Activated CD4-positive, alpha-beta T cell treated with anti-CD3 and anti-CD28 coated beads for 36 hours (primary cell): ENCODE measurements around the gene ELMO1. TPM values are rescaled to one million over a fixed set of nuclear protein-coding genes. Genes with fewer than 3 reads are reported as not detected.

Source experiments
- ATAC-seq: fragments of 200-7000 bp; cut with Tn5 transposase; one replicate; pipeline ENCODE4 v1.10.0; 2021; ENCODE audit warnings: mild to moderate bottlenecking, moderate library complexity
- CTCF ChIA-PET: fragments of 350-600 bp; sonication (Branson Sonifier 250); formaldehyde crosslinking; loops from one replicate; lab custom pipeline; 2021; ENCODE audit warnings: antibody characterized with exemption; lab: Charles Lee
- POLR2A ChIA-PET: fragments of 350-600 bp; sonication (Branson Sonifier 250); formaldehyde crosslinking; loops from one replicate; lab custom pipeline; 2021; ENCODE audit warnings: antibody characterized with exemption, inconsistent platforms; lab: Charles Lee
- DNase-seq: peaks from one replicate; pipeline ENCODE4 v3.0.0-alpha.2; 2020
- H3K27ac Mint-ChIP-seq: one replicate; pipeline ENCODE4 v1.8.0; 2021; ENCODE audit warnings: mixed read lengths
- H3K27me3 Mint-ChIP-seq: one replicate; pipeline ENCODE4 v1.8.0; 2021; ENCODE audit warnings: mixed read lengths
- H3K36me3 Mint-ChIP-seq: one replicate; pipeline ENCODE4 v1.8.0; 2021; ENCODE audit warnings: low read depth, mixed read lengths
- H3K4me1 Mint-ChIP-seq: one replicate; pipeline ENCODE4 v1.8.0; 2021; ENCODE audit warnings: mixed read lengths
- H3K4me3 Mint-ChIP-seq: one replicate; pipeline ENCODE4 v1.8.0; 2021; ENCODE audit warnings: mild to moderate bottlenecking, moderate library complexity, mixed read lengths
- H3K9me3 Mint-ChIP-seq: one replicate; pipeline ENCODE4 v1.8.0; 2021; ENCODE audit warnings: low read depth, mixed read lengths
- intact Hi-C, 2 experiments: fragments of 100-400 bp; cut with DNase I in 1 of 2; cut with micrococcal nuclease in 1 of 2; formaldehyde crosslinking; loops; one replicate each; pipeline versions ENCODE4 v1.14.2 to v1.15.1; 2022 to 2024; cut with DNase I, micrococcal nuclease
- total RNA-seq, 2 experiments: library from RNA; stranded (reverse); gene quantifications; one replicate each; pipeline ENCODE4 v1.2.3, GENCODE V29; 2021

Gene ELMO1
- total RNA-seq, 2 experiments from 2014 or later: 96.2 to 173 TPM

DNA sequence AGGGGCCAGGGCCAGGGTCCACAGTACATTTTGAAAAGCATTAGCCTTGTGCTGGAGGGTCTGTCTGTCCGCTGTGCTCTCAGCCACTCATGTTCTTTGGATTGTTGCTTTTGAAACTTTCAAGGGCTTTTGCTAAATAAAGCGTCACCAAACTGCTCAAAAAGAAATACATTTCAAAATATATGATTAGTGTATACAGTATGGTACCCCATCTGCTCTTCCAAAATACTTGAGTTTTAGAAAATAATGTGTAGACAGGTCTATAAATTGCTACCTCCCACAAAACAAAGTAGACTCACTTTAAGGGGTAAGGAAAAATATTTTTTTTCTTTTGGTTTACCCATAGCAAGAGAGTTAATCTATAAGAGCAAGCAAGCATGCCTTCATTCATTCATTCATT is 530.1 kb downstream of the ELMO1 start:
- peaks cover 8% of the 10 kb centered on the region for H3K9me3 Mint-ChIP-seq
- no peaks in the 10 kb centered on the region for H3K4me1 Mint-ChIP-seq
- DNase-seq: no peak
- H3K27me3 Mint-ChIP-seq: no peaks in the 10 kb centered on the region
- no peak overlapping the region for H3K4me3 Mint-ChIP-seq
- intact Hi-C loops: no loop called here
- POLR2A ChIA-PET: no interaction called here
- CTCF ChIA-PET: no interaction called here
- H3K36me3 Mint-ChIP-seq: peaks cover 31% of the 10 kb centered on the region
- no peak overlapping the region for H3K27ac Mint-ChIP-seq
- no peak for ATAC-seq

DNA sequence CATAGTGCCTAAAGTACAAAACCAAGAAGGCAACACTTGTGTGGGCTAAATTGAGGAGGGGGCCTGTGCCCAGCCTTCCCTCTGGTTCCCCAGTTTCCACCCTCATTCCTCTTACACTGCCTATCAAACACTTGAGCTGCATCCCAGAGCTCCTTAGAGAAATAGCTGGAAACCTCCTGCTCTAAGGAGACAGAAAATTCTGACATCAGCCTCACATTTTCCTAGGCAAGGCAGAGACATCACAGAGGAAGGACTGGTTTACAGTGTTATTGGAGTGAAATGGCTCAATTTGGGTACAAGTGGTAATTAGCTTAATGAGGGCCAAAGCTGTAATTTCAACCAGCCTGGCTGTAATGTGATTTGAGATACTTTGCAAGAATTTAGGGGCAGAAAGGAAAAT is 532.0 kb downstream of the ELMO1 start:
- DNase-seq (no peak), ATAC-seq (no peak)
- POLR2A ChIA-PET: no interaction called here
- Mint-ChIP-seq H3K4me3 (no peak overlapping the region), H3K36me3 (peaks cover 27% of the 10 kb centered on the region), H3K4me1 (no peaks in the 10 kb centered on the region), H3K27ac (no peak overlapping the region), H3K9me3 (peaks cover 4% of the 10 kb centered on the region), H3K27me3 (no peaks in the 10 kb centered on the region)
- CTCF ChIA-PET: no interaction called here
- intact Hi-C loops: no loop called here

GRCh38 chr7:36916116-36916515 is 532.5 kb downstream of the ELMO1 start:
- Mint-ChIP-seq H3K4me3 (no peak overlapping the region), H3K36me3 (peaks cover 27% of the 10 kb centered on the region), H3K9me3 (no peaks in the 10 kb centered on the region), H3K27ac (no peak overlapping the region), H3K4me1 (no peaks in the 10 kb centered on the region), H3K27me3 (no peaks in the 10 kb centered on the region)
- ChIA-PET CTCF (interaction anchor here (0.5 kb wide), 1 partner anchor 275 kb away, joined by 3 read pairs; no protein-coding TSS in a partner anchor), POLR2A (interaction anchor here (0.6 kb wide), 1 partner anchor 161 kb away, joined by 5 read pairs; no protein-coding TSS in a partner anchor)
- intact Hi-C loops: no loop called here
- ATAC-seq (no peak), DNase-seq (no peak)

GRCh38 chr7:36911788-36912187 is 536.9 kb downstream of the ELMO1 start:
- Mint-ChIP-seq H3K4me3 (no peak overlapping the region), H3K27ac (no peak overlapping the region), H3K36me3 (peaks cover 34% of the 10 kb centered on the region), H3K4me1 (no peaks in the 10 kb centered on the region), H3K27me3 (no peaks in the 10 kb centered on the region), H3K9me3 (no peaks in the 10 kb centered on the region)
- no peak for DNase-seq
- ATAC-seq: no peak
- ChIA-PET POLR2A (no interaction called here), CTCF (no interaction called here)
- intact Hi-C loops: no loop called here

DNA sequence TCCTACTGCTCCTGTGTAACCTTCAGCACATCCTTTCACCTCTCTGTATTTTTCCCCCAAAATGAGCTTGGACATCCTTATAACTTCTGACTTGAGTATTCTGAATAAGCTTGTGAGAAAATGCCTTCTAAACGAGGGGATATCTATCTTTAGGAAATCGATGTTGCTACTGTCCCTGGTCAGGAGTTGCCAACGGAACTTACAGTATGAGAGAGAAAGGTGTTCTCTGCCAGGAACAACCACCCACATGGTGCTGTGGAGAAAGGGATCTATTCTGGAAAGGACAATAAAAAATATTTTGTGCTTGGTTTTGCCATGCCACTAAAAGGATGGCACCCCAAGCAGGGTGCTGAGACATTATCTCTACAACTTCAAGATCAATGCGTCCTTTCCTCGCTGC is 537.8 kb downstream of the ELMO1 start:
- intact Hi-C loops: no loop called here
- ChIA-PET CTCF (no interaction called here), POLR2A (no interaction called here)
- H3K4me1 Mint-ChIP-seq: no peaks in the 10 kb centered on the region
- H3K27ac Mint-ChIP-seq: no peak overlapping the region
- H3K27me3 Mint-ChIP-seq: no peaks in the 10 kb centered on the region
- H3K36me3 Mint-ChIP-seq: peaks cover 40% of the 10 kb centered on the region
- H3K9me3 Mint-ChIP-seq: no peaks in the 10 kb centered on the region
- H3K4me3 Mint-ChIP-seq: no peak overlapping the region
- DNase-seq: no peak
- ATAC-seq: no peak

GRCh38 chr7:36910401-36910800 is 538.3 kb downstream of the ELMO1 start:
- ChIA-PET POLR2A (no interaction called here), CTCF (no interaction called here)
- no peaks in the 10 kb centered on the region for H3K4me1 Mint-ChIP-seq
- no peaks in the 10 kb centered on the region for H3K27me3 Mint-ChIP-seq
- no peak for DNase-seq
- intact Hi-C loops: no loop called here
- no peaks in the 10 kb centered on the region for H3K9me3 Mint-ChIP-seq
- ATAC-seq: no peak
- peaks cover 39% of the 10 kb centered on the region for H3K36me3 Mint-ChIP-seq
- no peak overlapping the region for H3K4me3 Mint-ChIP-seq
- H3K27ac Mint-ChIP-seq: no peak overlapping the region

GRCh38 chr7:36906956-36907635 is 541.6 kb downstream of the ELMO1 start:
- no peak overlapping the region for H3K4me3 Mint-ChIP-seq
- no peaks in the 10 kb centered on the region for H3K9me3 Mint-ChIP-seq
- peaks cover 45% of the 10 kb centered on the region for H3K36me3 Mint-ChIP-seq
- CTCF ChIA-PET: no interaction called here
- ATAC-seq (no peak), DNase-seq (no peak)
- no peaks in the 10 kb centered on the region for H3K27me3 Mint-ChIP-seq
- no peak overlapping the region for H3K27ac Mint-ChIP-seq
- POLR2A ChIA-PET: no interaction called here
- no peaks in the 10 kb centered on the region for H3K4me1 Mint-ChIP-seq
- intact Hi-C loops: no loop called here

DNA sequence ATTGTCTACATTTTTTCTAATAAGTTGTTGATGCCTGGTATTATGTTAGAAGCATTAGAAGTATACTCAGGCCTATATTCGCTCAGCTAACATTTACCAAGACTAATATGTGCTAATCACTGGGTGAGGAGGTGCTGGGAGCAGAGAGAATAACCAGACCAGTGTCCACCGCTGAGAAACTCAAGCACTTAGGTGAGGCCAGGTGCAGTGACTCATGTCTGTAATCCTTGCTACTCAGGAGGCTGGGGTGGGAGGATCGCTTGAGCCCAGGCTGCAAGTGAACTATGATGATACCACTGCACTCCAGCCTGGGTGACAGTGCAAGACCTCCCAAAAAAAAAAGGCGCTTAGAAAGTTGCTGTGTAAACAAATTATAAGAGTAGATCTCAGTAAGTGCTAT is 542.2 kb downstream of the ELMO1 start:
- Mint-ChIP-seq H3K4me3 (no peak overlapping the region), H3K27ac (no peak overlapping the region), H3K36me3 (peaks cover 43% of the 10 kb centered on the region), H3K27me3 (no peaks in the 10 kb centered on the region), H3K9me3 (no peaks in the 10 kb centered on the region), H3K4me1 (no peaks in the 10 kb centered on the region)
- ATAC-seq (no peak), DNase-seq (no peak)
- ChIA-PET CTCF (no interaction called here), POLR2A (no interaction called here)
- intact Hi-C loops: no loop called here

DNA sequence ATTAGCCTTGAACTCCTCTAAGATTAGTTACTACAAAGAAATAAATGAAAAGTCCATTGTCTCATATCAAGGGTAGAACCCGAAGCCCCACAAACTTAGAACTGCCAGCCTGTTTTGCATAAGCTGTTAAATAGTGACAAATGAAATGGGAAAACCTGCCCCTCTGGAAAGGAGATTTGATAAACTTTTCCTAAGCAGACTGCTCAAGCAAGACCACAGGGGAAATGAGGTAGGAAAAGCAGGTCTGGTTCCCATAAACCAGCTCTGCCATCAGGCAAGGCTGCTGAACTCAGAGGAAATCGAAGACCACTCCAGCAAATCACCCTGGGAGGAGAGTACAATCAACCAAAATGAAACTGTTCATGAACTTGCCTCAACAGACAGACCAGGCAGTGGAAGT is 542.8 kb downstream of the ELMO1 start:
- H3K27me3 Mint-ChIP-seq: no peaks in the 10 kb centered on the region
- H3K36me3 Mint-ChIP-seq: peaks cover 41% of the 10 kb centered on the region
- ChIA-PET POLR2A (interaction anchor here (0.6 kb wide), 1 partner anchor 52 kb away, joined by 3 read pairs; no protein-coding TSS in a partner anchor), CTCF (no interaction called here)
- no peak for ATAC-seq
- intact Hi-C loops: no loop called here
- DNase-seq: no peak
- no peaks in the 10 kb centered on the region for H3K9me3 Mint-ChIP-seq
- H3K27ac Mint-ChIP-seq: no peak overlapping the region
- no peaks in the 10 kb centered on the region for H3K4me1 Mint-ChIP-seq
- H3K4me3 Mint-ChIP-seq: no peak overlapping the region

- ChIA-PET CTCF (no interaction called here), POLR2A (no interaction called here)
- no peaks in the 10 kb centered on the region for H3K9me3 Mint-ChIP-seq
- no peaks in the 10 kb centered on the region for H3K27me3 Mint-ChIP-seq
- no peaks in the 10 kb centered on the region for H3K4me1 Mint-ChIP-seq
- DNase-seq (no peak), ATAC-seq (no peak)
- H3K36me3 Mint-ChIP-seq: peaks cover 36% of the 10 kb centered on the region
- H3K27ac Mint-ChIP-seq: no peak overlapping the region
- H3K4me3 Mint-ChIP-seq: no peak overlapping the region
- intact Hi-C loops: no loop called here
Measured at GRCh38 chr7:36904802-36905201, 543.9 kb downstream of the ELMO1 start.

GRCh38 chr7:36904101-36904500 is 544.6 kb downstream of the ELMO1 start:
- ChIA-PET CTCF (interaction anchor here (0.7 kb wide), 1 partner anchor 277 kb away, joined by 3 read pairs; no protein-coding TSS in a partner anchor), POLR2A (no interaction called here)
- Mint-ChIP-seq H3K27me3 (no peaks in the 10 kb centered on the region), H3K4me3 (no peak overlapping the region), H3K4me1 (no peaks in the 10 kb centered on the region), H3K9me3 (no peaks in the 10 kb centered on the region), H3K36me3 (peaks cover 36% of the 10 kb centered on the region), H3K27ac (no peak overlapping the region)
- DNase-seq (no peak), ATAC-seq (no peak)
- intact Hi-C loops: no loop called here

DNA sequence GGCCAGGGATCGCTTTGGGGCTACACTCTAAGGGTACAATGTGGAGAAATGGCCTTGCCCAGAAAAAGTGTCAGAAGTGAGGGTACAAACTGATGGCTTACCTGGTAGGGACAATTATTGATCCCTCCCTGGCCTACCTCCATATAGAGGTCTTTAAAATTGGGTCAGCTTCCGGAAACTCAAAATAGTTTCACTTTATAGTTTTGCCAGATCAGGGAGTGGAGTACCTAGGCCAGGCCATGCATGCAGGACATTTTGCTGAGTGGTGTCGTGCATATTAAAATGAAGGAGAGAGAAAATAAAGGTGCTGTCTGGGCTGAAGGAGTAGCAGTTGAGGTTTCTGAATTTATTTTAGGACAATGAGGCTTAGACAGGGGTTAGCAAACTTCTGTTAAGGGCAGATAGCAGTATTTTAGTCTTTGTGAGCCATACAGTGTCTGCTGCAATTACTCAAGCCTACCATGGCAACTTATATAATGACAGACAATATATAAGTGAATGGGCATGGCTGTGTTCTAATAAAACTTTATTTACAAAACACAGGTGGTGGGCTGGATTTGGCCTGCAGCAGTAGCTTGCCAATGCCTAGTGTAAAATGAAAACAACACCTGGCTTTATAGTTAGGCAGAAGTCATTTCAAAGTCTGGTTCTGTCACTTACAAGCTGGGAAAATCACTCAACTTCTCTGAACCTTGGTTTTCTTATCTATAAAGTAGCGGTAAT is 547.5 kb downstream of the ELMO1 start:
- DNase-seq (no peak), ATAC-seq (no peak)
- POLR2A ChIA-PET: no interaction called here
- no peaks in the 10 kb centered on the region for H3K4me1 Mint-ChIP-seq
- H3K9me3 Mint-ChIP-seq: no peaks in the 10 kb centered on the region
- H3K36me3 Mint-ChIP-seq: peaks cover 34% of the 10 kb centered on the region
- intact Hi-C loops: no loop called here
- CTCF ChIA-PET: interaction anchor here (1.3 kb wide), 1 partner anchor 11 kb away, joined by 4 read pairs; no protein-coding TSS in a partner anchor
- H3K27ac Mint-ChIP-seq: no peak overlapping the region
- H3K4me3 Mint-ChIP-seq: no peak overlapping the region
- H3K27me3 Mint-ChIP-seq: no peaks in the 10 kb centered on the region
